ENCODE measurements around the gene PTPN14. TPM values are rescaled to one million over a fixed set of nuclear protein-coding genes. Genes with fewer than 3 reads are reported as not detected.
"Not testable (repeated sequence)": the region's sequence is repeated elsewhere in the genome, so short reads cannot be mapped to it uniquely, and the experiment has no call there.

The PTPN14 gene
- total RNA-seq, 1 donor from 2014 or later, result 20.7 TPM

DNA sequence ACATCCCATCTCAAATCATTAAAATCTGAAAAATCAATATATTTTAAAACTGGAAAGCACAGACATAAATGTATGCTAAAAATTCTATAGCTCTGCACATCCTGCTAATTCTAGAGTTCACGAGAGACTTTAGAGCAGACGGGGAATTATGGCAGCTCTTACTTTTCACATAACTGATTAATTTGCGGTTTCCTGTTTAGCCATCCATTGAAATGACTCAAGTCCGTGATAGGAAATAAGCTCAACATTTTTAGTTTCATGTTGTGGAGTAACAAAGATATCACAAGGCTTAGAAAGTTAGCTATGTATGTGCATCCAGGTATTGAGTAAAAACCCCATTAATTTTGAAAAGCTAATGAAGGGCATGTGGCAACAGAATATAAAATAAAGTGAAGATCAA is 147.2 kb downstream of the PTPN14 start:
- intact Hi-C loops (cut with micrococcal nuclease), result loop anchor here (2.0 kb wide), 1 partner anchor 15 kb away; no protein-coding TSS in a partner anchor

DNA sequence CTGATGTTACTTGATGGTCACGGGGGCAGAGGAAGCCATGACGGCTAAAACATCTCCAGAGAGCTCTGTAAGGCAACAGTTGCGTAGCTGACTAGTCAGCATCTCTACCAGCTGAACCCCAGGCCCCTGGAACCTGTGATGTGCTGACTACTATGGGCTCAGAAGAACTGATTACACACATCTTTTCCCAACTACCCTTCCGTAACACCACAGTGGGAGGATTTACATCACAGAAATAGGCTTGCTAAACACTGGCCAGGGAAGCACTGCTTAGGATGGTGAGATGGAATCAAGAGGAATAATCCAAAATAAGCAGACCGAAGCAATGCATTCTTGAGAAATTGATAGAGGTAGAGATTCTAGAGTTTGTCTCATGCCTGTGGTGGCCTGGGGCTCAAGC is 148.0 kb downstream of the PTPN14 start:
- intact Hi-C loops (cut with micrococcal nuclease), result no loop called here

DNA sequence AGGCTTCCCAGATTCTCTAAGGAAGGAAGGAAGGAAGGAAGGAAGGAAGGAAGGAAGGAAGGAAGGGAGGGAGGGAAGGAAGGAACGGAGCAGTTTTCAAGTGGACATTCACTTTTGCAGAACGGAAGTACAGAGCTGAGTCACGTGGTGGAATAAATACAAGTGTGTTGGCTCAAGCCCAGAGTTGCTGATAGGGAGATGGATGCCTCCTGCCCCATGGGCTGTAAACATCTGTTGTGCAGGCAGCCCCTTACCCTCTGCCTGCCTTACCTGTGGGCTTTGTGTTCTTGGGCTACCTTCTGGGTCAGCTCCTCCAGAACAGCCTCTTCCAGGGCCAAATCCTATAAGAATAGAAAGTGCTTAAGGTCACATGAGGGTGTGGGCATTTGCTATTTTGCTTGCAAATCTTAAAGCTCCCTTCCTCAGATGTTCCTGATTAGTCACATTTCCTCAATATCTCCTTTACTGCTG is 148.8 kb downstream of the PTPN14 start:
- intact Hi-C loops (cut with micrococcal nuclease), result no loop called here

DNA sequence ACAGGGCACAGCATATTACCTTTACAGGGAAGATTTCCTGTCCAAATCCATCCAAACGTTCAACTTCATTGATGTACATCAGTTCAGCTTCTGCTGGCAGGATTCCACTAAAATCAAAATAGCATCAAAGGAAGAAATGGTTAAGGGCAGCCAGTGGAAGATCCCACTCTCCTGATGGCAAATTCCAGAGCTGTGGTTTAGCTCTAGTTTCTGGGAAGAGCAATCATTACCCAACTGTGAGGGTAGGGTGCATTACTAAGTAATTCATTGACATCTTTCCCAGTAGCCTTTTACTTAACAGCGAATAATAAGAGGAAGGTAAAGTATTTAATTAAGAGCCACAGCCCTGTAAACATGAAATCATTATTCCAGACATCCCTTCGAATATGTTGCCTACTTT is 149.7 kb downstream of the PTPN14 start:
- intact Hi-C loops (cut with micrococcal nuclease), result no loop called here

DNA sequence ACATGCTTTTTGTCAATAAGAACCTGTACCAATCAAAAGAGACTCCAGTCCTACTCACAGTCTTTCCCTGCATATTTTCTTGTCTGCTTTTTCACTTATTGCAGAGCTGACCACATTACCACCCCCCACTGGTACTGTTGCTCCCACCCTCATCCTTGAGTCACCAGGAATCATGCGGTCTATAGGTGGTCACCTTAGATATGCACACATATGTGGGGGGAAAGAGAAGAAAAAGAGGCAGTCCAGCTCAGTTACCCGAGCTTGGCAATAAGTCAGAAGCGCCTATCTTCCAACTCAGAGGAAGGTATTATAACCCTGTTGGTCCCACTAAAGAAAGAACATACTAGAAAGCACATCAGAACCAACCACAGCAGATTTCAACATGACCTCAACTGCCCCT is 151.3 kb downstream of the PTPN14 start:
- intact Hi-C loops (cut with micrococcal nuclease), result no loop called here

DNA sequence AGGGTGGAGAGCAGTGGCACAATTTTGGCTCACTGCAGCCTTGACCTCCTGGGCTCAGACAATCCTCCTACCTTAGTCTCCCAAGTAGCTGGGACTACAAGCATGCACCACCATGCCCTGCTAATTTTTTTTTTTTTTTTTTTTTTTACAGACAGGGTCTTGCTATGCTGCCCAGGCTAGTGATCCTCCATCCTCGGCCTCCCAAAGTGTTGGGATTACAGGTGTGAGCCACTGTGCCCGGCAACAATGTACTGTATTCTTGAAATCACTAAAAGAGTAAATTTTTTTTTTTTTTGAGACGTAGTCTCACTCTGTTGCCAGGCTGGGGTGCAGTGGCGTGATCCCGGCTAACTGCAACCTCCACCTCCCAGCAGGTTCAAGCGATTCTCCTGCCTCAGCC is 152.9 kb downstream of the PTPN14 start:
- intact Hi-C loops (cut with micrococcal nuclease), result loop anchor here (5.0 kb wide), 1 partner anchor 44 kb away; no protein-coding TSS in a partner anchor

DNA sequence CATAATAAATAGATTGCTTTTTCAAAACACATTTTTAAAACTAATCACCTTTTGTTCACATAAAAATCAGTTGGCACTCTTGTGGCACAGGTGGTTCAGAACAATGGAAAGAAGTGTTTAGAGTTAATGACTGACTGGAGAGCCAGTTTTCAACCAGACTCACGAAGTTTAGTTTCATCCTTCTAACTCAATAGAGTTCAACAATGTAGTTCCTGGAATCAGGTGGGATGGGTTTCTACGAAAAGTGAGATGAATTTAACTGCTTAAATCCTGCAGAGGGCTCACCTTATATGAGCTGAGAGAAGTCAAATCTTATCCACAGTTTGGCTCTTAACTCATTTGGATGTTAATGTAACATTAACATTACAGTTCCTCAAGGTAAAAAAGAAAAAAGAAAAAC is 153.9 kb downstream of the PTPN14 start:
- intact Hi-C loops (cut with micrococcal nuclease), result loop anchor here (5.0 kb wide), 1 partner anchor 45 kb away; no protein-coding TSS in a partner anchor

DNA sequence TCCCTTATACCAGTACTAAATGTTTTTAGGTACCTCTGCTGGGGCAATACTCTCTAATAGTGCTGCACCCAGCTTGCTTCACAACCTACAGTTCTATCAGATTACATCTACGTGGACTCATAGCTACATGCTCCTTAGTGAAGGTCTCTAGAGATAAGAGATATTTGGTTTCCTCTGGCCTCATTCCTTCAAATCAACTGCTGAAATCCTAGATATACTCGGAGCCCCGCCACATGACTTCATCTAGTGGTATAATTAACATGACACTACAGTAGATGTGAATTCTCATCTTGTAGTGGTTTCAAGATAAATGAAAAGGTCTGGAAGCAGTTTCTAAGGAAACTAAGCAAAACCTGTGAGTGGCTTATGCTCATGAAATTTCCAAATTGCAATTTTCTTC is 155.1 kb downstream of the PTPN14 start:
- intact Hi-C loops (cut with micrococcal nuclease), result loop anchor here (1.0 to 5.0 kb wide), 2 partner anchors 22 to 46 kb away; no protein-coding TSS in a partner anchor

DNA sequence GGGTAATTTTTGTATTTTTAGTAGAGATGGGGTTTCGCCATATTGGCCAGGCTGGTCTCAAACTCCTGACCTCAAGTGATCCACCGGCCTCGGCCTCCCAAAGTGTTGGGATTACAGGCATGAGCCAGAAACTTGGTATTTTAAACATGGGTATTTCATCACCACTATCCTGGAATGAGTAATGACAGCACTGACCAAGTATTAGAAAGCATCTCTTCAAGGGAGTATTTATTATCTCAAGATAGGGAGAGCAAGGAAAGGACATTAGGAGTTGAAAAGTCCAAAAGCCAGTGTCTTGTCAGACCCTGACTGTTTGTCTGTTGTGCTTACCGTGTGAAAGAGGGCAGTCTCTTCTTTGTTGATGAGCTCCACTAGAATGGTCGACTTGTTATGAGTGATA is 156.8 kb downstream of the PTPN14 start:
- intact Hi-C loops (cut with micrococcal nuclease), result not testable (repeated sequence)

DNA sequence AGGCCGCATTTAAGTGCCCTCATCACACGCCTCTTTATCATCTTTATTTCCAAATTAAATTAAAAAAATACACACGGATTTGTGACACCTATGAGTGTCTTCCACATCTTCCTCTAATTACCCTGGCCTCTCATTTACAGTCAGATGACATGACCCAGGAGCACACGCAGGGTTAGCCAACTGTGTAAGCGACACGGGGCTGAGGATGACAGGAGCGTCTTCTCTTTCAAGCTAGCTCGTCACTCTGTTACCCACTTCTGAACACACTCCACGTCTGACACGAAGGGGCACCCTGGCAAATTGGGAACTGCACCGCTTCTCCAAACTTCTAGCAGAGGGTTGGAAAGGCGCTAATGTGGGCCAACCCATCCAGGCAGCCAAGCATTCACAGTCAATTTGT is 158.3 kb downstream of the PTPN14 start:
- intact Hi-C loops (cut with micrococcal nuclease), result no loop called here

DNA sequence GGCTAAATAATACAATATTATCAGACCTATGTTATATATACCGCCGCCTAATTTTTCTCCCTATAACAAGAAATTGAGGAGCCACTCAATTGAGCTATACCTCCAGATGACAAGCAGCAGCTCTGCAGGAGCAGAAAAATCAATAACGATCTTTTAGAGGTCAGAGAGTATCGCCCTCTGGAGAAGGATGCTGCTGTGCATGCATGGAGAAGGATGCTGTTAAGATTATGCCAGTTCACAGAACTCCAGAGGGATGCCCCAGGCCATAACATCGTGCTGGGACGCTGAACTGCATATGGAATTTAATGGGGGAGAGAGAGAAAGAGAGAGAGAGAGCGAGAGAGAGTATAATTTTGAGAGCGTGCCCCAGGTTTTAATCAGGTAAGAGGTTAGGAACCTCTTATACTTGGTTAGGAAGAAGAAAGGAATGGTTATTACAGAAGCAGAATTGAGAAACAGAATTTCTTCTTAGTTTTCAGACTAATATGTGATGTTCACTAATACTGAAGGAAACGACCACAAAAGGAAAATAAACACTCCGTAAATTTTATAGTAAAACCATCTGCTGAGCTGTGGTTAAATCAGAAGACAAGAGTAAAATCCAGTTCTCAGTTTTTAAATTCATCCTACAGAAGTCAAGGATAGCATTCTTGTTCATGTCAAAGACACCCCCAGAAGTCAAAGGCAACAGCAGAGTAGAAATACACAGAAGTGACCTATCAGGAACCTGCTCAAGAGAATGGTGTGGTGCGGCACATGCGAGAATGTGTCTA is 159.3 kb downstream of the PTPN14 start:
- intact Hi-C loops (cut with micrococcal nuclease), result no loop called here

DNA sequence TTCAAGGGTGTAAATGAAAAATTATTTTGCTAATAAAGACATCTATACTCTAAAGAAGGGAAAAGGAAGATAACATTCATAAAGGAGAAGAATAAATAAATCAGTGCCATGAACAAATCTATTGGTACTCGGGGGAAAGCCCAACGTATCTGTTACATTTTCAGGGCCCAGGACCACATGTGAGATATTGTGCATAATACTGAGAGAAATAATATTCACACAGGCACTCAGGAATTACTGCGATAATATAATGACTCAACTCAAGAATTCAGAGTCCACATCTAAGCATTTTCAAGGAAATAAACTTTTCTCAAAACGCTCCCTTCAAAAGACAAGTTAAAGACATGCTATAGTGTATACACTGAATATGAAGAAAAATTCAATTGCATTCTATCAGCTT is 161.7 kb downstream of the PTPN14 start:
- intact Hi-C loops (cut with micrococcal nuclease), result loop anchor here (2.0 to 5.0 kb wide), 3 partner anchors 39 to 213 kb away; partner anchors contain the start of gene CENPF

DNA sequence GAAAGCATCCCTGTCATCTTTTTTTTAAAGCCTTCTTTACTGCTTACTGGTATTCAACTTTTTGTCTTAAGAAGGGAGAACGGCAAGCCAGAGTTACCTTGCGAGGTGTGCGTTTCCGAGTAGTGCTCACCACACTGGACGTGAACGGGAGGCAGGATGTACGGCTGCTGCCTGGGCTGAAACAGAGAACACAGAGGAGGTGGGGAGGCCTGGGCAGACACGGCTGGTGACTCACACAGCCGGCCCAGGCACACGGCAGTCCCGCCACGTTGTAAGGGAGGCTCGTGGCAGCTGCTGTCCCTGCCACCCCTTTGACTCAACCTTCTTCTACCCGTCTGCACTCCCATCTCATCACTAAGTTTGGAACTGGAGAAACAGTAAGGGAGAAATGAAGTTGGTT is 164.7 kb downstream of the PTPN14 start:
- intact Hi-C loops (cut with micrococcal nuclease), result loop anchor here (5.0 kb wide), 2 partner anchors 54 to 216 kb away; partner anchors contain the start of gene CENPF

DNA sequence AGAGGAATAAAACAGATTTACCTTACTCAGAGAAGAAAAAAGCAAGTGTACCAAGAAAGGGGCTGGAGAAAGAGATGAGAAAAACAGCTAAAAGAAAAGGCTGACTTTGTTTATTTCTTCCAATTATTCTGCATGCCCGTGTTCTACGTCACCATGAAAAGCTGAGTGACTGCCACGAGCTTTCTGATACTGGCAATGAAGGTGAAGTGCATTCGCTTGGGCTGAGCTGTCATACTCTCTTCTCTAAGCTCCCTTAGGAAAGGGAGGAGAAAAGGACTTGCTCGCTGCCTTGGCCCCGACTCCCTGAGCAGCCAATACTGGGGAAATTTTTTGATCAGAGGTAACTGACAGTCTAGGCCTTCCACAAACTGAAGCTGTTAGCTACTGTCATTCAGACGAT is 165.1 kb downstream of the PTPN14 start:
- intact Hi-C loops (cut with micrococcal nuclease), result loop anchor here (5.0 kb wide), 2 partner anchors 54 to 216 kb away; partner anchors contain the start of gene CENPF

DNA sequence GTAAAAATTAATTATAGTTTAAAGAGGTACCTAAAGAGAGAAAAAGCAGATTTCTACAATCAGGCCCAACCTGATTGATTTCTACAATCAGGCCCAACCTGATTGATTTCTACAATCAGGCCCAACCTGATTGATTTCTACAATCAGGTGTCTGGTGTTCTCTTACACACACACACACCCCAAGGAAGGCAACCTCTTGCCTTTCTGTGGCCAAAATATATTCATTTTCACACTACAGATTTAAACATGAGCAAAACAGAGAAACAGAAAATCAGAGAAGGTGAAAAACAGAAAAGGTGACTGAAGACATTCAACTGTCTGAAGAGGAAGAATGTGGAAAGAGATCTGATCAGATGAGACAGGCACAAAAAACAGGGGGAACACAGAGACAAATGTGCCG is 166.0 kb downstream of the PTPN14 start:
- intact Hi-C loops (cut with micrococcal nuclease), result loop anchor here (5.0 kb wide), 2 partner anchors 53 to 217 kb away; partner anchors contain the start of gene CENPF

DNA sequence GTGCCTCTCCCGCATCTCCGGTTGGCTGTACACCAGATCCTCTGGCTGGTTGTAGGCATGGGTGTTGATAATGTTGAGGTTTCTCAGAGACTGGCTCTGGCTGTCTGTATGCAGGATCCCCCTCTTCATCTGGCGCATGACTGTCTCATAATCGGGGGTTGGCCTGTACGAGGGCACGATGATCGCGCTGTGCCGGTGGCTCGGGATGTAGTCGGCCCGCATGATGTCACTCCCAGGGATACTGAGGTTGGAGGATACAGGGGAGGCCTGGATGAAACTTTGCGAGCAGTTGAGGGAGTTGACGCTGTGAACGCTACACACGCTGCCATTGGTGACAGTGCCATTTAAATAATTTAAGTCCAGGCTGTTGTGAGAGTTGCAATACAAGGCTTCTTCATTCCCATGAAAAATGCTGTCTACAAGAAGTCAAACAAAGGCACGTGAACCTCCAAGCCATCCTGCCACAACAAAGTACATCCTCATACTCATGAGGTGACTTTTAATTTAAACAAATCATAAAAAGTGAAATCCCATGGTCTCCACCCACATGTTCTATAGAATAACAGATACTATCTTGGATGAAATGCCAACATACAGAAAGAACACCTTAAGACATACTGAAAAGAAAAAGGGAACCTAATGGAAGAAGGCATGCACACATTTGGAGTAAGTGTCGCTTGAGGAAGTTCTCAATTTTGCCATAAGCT is 166.9 kb downstream of the PTPN14 start:
- intact Hi-C loops (cut with micrococcal nuclease), result loop anchor here (5.0 kb wide), 2 partner anchors 52 to 218 kb away; partner anchors contain the start of gene CENPF

DNA sequence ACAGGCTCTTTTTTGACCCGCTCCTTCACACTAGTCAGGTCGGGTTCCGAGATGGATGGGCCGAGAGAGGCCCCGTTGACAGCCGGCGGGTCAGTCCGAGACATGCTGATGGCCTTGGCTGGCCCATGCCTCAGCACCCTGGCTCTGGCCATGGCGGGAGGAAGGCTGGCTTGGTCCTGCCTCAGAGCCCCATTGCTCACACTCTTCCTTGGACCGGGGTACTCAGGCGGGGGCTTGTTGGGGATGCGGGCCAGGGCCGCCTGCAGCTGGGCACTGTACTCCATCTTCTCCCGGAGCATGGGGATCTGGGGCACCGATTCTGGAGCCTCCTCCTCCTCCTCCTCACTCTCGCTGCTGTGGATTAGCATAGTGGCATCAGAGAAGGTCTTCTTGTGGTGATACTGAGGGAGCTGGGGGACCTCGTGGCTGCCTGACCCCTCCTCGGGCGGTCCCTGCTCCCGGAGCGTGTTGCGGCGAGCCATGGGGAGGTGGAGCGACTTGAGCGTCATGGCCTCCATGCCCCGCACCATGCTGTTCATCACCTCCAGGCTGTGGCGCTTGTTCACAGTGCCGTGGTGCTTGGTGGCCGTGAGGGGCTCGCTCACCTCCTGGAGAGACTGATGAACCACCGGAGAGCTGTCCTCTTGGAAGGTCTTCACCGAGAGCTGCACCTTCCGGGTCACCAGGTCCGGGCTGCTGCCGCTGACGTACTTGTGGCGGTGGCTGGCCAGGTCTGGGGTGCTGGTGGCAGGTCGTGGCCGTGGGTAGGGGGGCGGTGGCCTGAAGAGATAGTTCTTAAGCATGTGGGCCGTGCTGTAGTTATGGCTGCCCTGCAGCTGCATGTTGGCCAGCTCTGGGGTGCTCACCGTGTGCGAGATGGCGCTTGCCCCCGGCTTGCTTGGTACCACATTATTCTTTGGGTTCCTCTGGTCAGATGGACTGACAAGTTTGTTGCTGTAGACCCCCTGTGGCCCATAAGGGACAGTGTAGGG is 167.7 kb downstream of the PTPN14 start:
- intact Hi-C loops (cut with micrococcal nuclease), result no loop called here

DNA sequence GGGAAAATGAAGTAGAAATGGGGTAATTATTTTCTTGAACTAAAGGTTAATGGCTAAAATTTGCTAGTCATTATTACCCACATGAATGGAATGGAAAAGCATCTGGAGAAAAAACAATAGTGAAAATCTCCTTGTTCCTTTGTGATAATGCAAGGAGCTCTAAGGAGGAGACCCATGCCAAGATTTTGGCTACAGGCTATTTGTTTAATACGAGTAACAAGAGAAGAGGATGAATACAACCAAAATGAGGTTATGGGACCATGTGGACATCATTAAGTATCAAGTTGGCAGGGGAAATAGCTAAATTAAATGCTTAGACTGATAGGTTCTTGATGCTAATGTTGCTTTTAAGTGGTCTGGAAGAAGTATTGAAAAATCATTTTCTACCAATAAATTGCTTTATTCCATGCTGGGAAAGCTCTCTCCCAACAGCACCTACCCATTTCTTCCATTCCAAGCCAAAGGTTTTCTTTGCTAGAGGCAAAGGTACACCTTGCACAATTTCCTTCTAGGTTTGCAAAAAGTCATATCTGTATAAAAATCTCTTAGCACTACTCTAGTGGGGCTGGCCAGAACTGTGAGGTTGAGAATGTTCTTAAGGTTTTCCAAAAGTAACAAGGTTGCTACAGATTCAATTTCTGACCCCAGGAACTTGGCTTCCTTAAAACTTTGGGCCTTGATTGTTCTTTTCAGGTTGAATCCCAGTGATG is 170.3 kb downstream of the PTPN14 start:
- intact Hi-C loops (cut with micrococcal nuclease), result no loop called here

DNA sequence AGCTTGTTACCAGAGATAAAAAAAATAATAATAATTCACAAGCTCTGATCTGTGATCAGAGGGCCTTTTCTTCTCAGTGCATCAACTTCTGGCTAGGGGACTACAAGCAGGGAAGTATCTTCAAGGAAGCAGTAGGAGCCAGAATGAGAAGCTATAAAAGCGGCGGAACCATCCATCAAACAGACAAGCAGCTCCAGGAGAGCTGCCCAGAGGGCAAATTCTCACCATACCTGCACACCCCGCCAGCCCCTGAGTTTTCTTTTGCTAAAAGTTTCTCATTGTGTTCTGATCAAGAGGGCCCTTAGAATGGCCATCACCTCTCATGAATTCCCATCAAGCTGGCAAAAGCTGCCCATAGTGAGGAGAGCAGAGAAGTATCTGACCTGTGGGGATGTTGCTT is 171.0 kb downstream of the PTPN14 start:
- intact Hi-C loops (cut with micrococcal nuclease), result no loop called here
